ENCODE measurements around the gene YY2.

DNA sequence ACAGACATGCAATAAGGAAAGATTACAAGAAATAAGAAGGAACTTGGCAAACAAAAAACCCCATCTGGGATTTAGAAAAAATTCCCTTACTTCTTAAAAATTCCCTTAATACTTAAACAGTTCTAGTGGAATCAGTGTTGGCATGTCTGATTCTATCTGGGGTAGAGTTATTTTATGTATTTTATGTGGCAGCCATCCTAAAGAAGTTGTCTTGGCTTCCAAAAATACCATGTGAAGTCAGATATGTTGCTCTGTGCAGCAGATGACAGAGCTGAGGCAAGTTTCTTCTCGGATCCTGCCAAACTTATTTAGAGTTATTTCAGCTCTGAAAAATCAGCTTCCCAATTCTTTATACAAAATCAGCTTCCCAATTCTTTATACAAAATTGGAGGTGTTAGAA is 14.7 kb downstream of the YY2 start:
- TF ChIP-seq CTCF (IDR thresholded peaks at IDR 0.05) (no peak), POLR2A (IDR thresholded peaks at IDR 0.05) (no peak)

All from transverse colon (tissue), 3 donors.